Sigmoid colon (tissue), 3 donors: Measurements from ENCODE around the gene UBR2.

Experiments used
- CTCF ChIP-seq, 4 experiments: fragments of 450-650 bp in 3 of 4; fragments of 200-600 bp in 1 of 4; IDR thresholded peaks; one replicate each; pipeline ENCODE4 v1.5.1; 2016 to 2019; ENCODE audit warnings: antibody characterized with exemption in 4 of 4, mild to moderate bottlenecking in 3 of 4, moderate library complexity in 2 of 4
- POLR2A ChIP-seq, 2 donors: fragments of 450-650 bp; IDR thresholded peaks; one replicate each; pipeline ENCODE4 v1.6.1; 2016; ENCODE audit warnings: antibody characterized with exemption in 2 of 2, mild to moderate bottlenecking in 2 of 2, moderate library complexity in 2 of 2

- TF ChIP-seq CTCF (IDR thresholded peaks at IDR 0.05) (no peak), POLR2A (IDR thresholded peaks at IDR 0.05) (no peak)
Measured at GRCh38 chr6:42674780-42675179, 111.0 kb downstream of the UBR2 start.
